Raji (cell line): ENCODE measurements around the gene SARS1.

Source experiments
- POLR2A ChIP-seq: IDR thresholded peaks from 2 replicates; pipeline ENCODE4 v1.6.1; 2011; ENCODE audit warnings: low read depth, low read length, control low read depth; ENCODE audit not compliant: insufficient read depth

SARS1 gene

GRCh38 chr1:109259674-109260557, 46.2 kb downstream of the SARS1 start:
- TF ChIP-seq POLR2A: no peak

GRCh38 chr1:109261006-109261405, 47.3 kb downstream of the SARS1 start:
- TF ChIP-seq POLR2A: no peak

GRCh38 chr1:109261578-109261977, 47.9 kb downstream of the SARS1 start:
- TF ChIP-seq POLR2A: no peak

- TF ChIP-seq POLR2A: no peak
Observed at GRCh38 chr1:109262231-109263055, 48.7 kb downstream of the SARS1 start.

- no peak for TF ChIP-seq POLR2A
Observed at GRCh38 chr1:109263234-109263596, 49.5 kb downstream of the SARS1 start.

- no peak for TF ChIP-seq POLR2A
Observed at GRCh38 chr1:109263597-109264378, 50.1 kb downstream of the SARS1 start.

- no peak for TF ChIP-seq POLR2A
Observed at GRCh38 chr1:109264379-109264755, 50.6 kb downstream of the SARS1 start.

GRCh38 chr1:109265016-109265415, 51.3 kb downstream of the SARS1 start:
- no peak for TF ChIP-seq POLR2A

- TF ChIP-seq POLR2A: no peak
Observed at GRCh38 chr1:109265741-109266330, 52.1 kb downstream of the SARS1 start.

GRCh38 chr1:109266965-109267364, 53.2 kb downstream of the SARS1 start:
- TF ChIP-seq POLR2A: no peak

GRCh38 chr1:109267743-109268300, 54.1 kb downstream of the SARS1 start:
- TF ChIP-seq POLR2A: no peak

GRCh38 chr1:109268431-109269211, 54.9 kb downstream of the SARS1 start:
- no peak for TF ChIP-seq POLR2A

- TF ChIP-seq POLR2A: no peak
Observed at GRCh38 chr1:109269212-109269980, 55.7 kb downstream of the SARS1 start.
